ENCODE data around the gene CAPN15.

- no peak for TF ChIP-seq RNF2 (IDR thresholded peaks at IDR 0.05; ENCODE audit: borderline replicate concordance, low read depth)
- no peak for TF ChIP-seq POLR2A (IDR thresholded peaks at IDR 0.05; ENCODE audit: low read length)
- TF ChIP-seq EP300 (IDR thresholded peaks at IDR 0.05): no peak
- no peak for TF ChIP-seq CTCF (IDR thresholded peaks at IDR 0.05)
- TF ChIP-seq NFE2L2 (conservative IDR thresholded peaks at IDR 0.05; ENCODE audit: low read length): no peak
- no peak for TF ChIP-seq HDAC2 (IDR thresholded peaks at IDR 0.05)
- TF ChIP-seq ELK1 (IDR thresholded peaks at IDR 0.05; ENCODE audit: low read depth, low read length): no peak
- TF ChIP-seq SMC3 (IDR thresholded peaks at IDR 0.05): no peak
- no peak for TF ChIP-seq MAZ (IDR thresholded peaks at IDR 0.05; ENCODE audit: borderline replicate concordance, low read depth, low read length)
- TF ChIP-seq JUNB (IDR thresholded peaks at IDR 0.05): no peak
These were observed 65.2 kb downstream of the CAPN15 start for GRCh38 chr16:592518-593306.
